C1 segment of cervical spinal cord (tissue), 14 donors: ENCODE results near the gene SLC12A6.

Experiments used
- DNase-seq, 14 donors: peaks; one replicate each; lab custom pipeline; 2025; lab: John Stamatoyannopoulos, UW

The SLC12A6 gene

GRCh38 chr15:34331809-34332208, 5.8 kb downstream of the SLC12A6 start:
- no peak for DNase-seq

DNA sequence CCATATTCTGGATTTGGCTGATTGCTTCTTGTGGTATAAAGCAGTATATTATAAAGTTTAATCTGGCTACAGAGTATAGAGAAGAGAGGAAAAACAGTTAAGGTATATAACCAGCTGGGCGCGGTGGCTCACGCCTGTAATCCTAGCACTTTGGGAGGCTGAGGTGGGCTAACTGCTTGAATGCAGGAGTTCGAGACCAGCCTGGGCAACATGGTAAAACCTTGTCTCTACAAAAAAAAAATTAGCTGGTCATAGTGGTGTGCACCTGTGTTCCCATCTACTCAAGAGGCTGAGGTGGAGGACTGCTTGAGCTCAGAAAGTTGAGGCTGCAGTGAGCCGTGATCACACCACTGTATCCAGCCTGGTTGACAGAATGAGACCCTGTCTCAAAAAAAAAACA, 7.3 kb downstream of the SLC12A6 start:
- no peak for DNase-seq

DNA sequence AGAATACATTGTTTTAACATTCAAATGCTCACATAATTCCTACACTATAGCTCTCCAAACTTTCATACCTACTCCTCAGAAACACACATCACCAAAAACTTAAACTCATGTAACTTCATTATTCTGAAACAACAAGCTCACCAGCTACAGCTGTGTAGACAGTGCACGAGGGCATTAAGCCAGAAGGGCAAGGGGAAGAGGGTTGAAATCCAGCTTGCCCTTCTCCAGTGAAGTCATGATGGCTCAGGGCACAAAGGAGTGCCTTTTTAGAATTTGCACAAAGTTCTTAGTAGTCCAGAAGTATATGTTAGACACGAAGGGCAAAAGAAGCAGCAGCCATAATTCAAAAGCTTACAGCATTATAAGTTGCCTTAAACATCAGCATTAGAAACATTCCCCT, 8.6 kb downstream of the SLC12A6 start:
- no peak for DNase-seq

GRCh38 chr15:34327906-34328305, 9.7 kb downstream of the SLC12A6 start:
- DNase-seq, result no peak

GRCh38 chr15:34325368-34325767, 12.2 kb downstream of the SLC12A6 start:
- no peak for DNase-seq

- no peak for DNase-seq
These were observed 12.6 kb downstream of the SLC12A6 start for GRCh38 chr15:34324933-34325332.

- no peak for DNase-seq
These were observed 14.4 kb downstream of the SLC12A6 start for GRCh38 chr15:34323217-34323616.

DNA sequence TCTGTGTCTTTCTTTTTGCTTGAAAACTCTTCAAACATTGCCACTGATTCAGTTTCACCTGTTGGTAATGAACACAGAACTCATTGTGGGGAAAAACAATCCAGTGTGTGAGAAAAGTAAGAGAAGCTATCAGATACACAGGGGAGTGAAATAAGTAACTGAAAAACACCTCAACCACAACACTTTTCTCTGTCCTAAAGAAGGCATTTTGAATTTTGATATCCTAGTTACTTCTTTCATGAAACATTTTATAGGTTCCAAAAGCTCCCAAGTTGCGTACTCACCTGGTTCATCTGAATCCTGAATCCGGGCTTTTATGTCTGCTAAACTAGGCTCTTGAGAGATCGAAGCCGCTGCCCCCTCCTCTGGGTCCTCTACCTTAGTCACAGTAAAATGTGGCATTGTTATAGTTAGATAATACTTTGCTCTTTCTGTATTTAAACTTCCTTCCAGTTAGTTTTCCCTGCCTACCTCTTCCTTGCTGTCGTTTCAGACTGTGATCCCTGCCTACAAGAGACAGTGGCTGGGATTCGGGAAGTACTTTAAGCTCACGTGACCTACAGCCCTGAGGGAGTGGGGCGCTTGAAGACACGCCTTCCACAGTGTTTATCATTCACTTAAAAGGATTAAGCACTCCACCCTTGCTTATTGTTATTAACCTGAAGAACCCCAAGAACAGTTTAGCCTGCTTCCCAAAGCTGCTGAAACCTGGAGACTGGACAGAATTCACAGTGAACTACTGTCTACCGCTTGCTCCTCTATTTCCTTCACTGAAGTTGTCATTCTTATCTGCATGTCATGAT, 19.1 kb downstream of the SLC12A6 start:
- peak in 6 of 14 donors; percentile 4 to 24 (median 14) for DNase-seq

- no peak for DNase-seq
These were observed 22.8 kb downstream of the SLC12A6 start for GRCh38 chr15:34314491-34315490.

DNA sequence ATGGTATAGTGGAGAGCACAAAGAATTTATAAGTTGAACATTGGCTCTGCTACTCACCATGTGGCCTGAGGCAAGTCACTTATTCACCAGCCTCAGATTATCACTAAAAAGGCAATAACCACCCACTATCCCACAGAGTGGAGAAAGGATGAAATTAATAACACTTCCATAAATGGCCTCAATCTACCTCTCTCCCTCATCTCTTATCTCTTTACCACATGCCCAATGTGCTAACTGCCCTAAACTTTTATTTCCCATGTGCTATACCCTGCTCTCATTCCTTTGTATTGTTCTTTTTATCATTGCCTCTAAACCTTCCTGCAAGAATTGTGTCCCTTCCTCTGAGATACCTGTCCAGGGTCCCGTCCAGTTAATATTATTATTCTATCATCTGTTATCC, 26.0 kb downstream of the SLC12A6 start:
- no peak for DNase-seq

GRCh38 chr15:34304613-34305012, 33.0 kb downstream of the SLC12A6 start:
- no peak for DNase-seq

DNA sequence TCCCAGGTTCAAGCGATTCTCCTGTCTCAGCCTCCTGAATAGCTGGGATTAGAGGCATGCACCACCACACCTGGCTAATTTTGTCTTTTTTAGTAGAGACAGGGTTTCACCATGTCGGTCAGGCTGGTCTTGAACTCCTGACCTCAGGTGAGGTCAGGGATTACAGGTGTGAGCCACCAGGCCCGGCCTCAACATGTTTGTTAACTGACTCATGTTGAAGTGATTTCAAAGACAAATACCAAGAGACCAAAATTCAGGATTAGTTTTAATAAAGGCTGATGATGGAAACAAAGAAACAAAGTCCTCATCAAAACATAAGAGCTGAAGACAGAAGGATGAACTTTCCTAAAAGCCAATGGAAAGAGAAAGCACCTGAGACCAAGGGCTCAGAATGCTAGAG, 36.5 kb downstream of the SLC12A6 start:
- DNase-seq, result no peak

- no peak for DNase-seq
These were observed 40.5 kb downstream of the SLC12A6 start for GRCh38 chr15:34297059-34297458.

GRCh38 chr15:34292621-34293020, 45.0 kb downstream of the SLC12A6 start:
- DNase-seq, result no peak

DNA sequence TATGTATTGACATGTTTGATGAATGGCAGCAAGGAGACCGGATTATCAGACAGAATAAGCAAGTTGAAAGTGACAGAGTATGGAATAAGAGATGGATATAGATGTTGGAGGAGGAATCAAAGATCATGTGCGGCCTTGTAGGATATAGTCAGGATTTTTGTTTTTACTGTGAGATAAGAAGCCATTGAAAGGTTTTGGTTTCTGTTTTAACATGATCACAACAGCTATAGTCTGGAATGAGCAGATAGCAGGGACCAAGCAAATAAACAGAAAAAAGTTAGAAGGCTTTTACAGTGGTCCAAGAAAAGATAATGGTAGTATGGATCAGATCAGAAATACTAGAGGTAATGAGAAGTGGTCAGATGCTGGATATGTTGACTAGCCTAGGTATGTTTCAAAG, 52.6 kb downstream of the SLC12A6 start:
- no peak for DNase-seq

DNA sequence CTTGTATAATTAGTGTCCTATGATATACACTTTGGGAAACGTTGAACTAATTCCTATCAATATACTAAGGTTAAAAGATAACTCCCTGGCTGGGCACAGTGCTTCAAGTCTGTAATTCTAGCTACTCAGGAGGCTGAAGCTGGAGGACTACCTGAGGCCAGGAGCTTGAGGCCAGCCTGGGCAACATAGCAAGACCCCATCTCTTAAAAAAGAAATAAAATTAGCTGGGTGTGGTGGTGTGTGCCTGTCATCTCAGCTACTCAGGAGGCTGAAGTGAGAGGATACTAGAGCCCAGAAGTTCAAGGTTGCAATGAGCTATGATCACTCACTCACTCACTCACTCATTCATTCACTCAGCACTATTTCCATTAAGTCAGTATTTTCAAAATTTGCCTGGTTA, 55.2 kb downstream of the SLC12A6 start:
- DNase-seq, result no peak

GRCh38 chr15:34280193-34280592, 57.4 kb downstream of the SLC12A6 start:
- no peak for DNase-seq

- DNase-seq, result no peak
These were observed 58.2 kb downstream of the SLC12A6 start for GRCh38 chr15:34279368-34279767.

- no peak for DNase-seq
These were observed 61.9 kb downstream of the SLC12A6 start for GRCh38 chr15:34275721-34276120.

GRCh38 chr15:34275154-34275553, 62.4 kb downstream of the SLC12A6 start:
- no peak for DNase-seq

GRCh38 chr15:34271493-34271892, 66.1 kb downstream of the SLC12A6 start:
- no peak for DNase-seq

- DNase-seq, result no peak
These were observed 70.8 kb downstream of the SLC12A6 start for GRCh38 chr15:34266751-34267150.

DNA sequence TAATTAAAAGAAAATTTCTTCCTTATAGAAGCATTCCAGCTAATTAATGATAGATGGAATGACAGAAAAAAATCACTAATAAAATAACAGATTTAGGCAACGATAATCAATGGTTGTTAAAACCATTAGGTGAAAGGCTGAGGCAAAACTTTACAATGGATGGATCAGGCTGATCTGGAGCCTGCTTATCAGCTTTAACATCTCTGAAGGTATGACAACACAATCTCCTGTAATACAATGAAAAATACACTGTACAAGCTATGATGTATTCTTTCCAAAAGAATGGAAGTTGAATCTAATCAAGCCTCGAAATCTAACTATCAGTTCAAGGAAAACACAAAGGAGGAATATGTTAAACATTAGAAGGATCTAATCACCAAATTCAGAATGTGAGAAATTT, 73.5 kb downstream of the SLC12A6 start:
- DNase-seq, result no peak
